ENCODE data around the gene GPR55.
"Not testable (repeated sequence)": the region's sequence is repeated elsewhere in the genome, so short reads cannot be mapped to it uniquely, and the experiment has no call there.

GPR55 gene

GRCh38 chr2:230950874-230951339, 25.9 kb upstream of the GPR55 start:
- DNase-seq (ENCODE audit: low spot score) = no peak

- no peak for DNase-seq (ENCODE audit: low spot score)
Measured at GRCh38 chr2:230949966-230950873, 25.2 kb upstream of the GPR55 start.

DNA sequence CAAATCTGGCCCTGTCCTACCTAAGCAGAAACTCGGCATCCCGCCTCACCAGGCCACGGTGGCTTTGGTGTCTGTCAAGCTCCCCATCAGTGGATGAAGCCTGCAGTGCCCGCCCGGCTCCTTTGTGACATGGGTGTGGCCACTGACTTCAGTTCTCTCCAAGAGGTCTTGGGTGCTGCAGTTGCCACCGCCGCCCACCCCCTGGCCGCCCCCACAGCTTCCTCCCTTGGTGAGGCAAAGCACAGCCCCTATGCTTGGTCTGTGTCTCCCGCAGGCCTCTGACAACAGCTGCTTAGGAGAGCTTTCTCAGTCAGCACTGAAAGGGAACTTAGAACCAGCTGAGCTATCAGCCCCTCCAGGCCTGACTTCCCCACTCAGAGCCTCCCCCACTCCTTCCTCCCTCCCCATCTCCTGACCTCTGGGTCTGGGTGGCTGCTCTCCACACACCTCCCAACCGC, 22.9 kb upstream of the GPR55 start:
- DNase-seq (ENCODE audit: low spot score) = no peak

DNA sequence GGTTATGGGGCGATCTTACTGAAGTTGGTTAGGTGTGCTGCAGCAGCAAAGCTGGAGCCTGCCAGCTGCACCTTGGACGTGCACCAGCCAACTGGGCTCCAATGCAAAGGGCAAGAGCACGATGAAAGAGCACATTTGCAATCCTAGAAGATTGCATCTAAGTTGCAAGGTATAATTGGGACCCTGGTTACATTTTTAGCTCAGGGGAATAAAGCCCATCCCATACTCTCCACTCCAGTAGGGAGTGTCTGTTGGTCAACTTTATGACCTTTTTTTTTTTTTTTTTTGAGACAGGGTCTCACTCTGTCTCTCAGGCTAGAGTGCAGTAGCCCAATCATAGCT, 22.2 kb upstream of the GPR55 start:
- DNase-seq (ENCODE audit: low spot score) = no peak

DNA sequence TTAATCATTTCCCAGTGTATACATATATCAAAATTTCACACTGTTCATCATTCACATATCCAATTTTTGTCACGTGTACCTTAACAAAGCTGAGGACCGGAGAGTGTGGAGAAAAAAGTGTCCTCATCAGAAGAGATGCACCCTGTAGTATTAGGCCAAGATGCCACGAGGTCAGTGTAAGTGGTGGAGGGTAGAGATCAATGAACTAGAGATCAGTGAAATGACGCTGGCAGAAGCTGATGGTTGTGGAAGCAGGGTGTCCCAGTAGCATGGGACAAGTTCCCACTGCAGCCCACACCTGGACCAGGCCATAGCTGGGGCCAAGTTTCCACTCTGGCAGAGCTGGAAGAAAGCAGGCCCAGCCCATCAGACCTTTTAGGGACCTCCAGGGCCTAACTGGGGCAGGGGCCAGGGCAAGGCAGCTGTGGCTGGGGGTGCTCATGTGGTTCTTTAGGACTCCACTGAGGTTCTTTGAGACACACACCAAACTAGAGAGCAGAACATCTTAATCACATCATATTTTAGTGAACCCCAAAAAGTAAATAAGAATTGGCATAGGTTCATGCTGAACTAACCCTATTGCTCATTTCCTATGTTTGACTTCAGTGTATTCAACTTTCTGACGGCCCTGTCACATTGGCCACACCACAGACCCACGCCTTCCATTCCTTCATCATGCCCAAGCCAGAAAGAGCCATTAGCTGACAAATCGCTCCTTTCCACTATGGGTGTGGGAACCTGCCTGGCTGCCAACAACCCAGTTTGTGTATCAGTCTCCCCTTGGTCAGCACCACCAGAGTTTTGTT, 21.6 kb upstream of the GPR55 start:
- no peak for DNase-seq (ENCODE audit: low spot score)

DNA sequence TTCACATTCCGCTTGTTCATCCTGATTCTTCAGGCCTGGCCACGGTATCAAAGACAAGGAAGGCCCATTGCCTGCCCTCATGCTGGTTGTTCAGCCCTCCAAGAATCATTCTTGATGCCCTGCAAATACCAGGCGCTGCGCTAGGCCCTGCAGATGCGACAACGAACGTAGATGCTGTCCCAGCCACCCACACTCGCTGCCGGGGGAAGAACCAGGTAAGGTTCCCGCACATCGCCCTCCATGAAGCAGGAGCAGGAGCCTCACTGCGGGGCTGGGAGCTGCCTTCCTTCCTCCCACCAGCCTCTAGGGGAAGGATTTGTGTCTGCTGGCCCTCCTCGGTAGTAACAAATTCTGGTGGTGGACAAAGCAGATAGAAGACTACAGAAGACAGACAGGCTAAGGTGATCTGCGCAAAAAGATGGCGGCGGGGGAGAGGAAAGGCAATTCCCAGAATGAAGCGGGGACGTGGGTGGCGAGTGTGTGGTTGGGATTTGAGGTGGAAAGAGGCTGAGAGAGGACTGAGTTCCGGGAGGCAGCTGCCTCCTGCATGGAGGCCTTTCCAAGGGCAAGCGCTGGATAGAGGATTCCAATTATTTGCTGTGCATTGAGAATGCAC, 19.8 kb upstream of the GPR55 start:
- no peak for DNase-seq (ENCODE audit: low spot score)

DNA sequence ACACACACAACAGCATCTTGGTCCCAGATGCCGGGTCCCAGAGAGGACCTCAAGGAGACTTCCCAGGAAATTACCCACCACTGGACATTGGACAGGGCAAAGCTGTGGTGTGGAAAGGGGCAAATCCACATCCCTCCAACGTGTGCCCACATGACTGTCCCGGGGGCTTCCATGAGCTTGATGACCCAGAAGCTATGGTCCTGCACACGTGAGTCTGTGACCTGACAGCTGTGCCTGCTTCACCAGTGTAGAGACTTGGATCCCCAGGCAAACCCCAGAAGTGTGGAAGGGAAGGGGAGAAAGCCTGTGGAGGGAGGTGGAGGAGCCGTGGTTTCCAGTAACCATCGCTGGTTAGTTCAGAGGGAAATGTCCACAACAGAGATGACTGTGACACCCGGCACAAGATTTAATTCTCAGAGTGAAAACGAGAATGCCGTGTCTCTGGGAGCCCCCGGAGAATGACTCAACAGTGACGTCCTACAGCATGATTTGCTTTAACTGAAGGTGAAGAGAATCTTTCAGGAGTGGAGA, 19.1 kb upstream of the GPR55 start:
- no peak for DNase-seq (ENCODE audit: low spot score)

DNA sequence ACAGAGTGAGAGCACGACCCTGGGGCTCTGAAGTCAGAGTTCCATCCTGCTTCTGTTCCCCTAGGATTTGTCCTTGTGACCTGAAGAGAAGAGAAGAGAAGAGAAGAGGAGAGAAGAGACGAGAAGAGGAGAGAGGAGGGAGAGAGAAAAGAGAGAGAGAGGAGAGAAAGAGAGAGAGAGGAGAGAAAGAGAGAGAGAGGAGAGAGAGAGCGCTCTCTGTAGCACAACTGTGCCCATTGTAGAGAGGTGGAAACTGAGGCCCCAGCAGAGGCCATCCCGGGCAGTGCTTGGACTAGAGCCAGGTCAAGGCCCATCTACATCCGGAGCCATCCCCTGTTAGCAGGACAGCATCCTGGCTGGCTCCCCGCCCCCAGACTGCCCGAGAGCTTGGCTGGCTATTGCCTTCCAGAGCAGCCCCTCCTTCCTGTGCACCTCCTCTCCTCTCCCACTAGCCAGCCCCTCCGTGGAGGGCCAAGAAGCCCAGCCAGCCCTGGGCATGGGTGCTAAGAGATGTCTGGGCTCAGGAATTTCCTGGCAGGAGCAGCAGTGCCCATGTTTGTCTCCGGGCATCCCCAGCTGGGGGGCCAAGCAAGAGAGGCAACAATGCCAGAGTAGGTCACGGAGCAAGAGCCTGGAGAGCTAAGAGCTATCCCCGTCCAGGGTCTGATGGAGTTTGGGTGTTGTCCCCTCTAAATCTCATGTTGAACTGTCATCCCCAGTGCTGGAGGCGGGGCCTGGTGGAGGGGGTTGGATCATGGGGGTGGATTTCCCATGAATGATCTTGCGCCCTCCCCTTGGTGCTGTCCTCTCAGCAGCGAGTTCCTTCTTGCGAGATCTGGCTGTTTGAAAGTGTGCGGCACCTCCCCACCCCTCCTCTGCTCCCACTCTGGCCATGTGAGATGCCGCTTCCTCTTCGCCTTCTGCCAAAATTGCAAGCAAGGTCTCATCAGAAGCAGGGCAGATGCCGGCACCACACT, 18.2 kb upstream of the GPR55 start:
- DNase-seq (ENCODE audit: low spot score) = no peak

- no peak for DNase-seq (ENCODE audit: low spot score)
Measured at GRCh38 chr2:230942371-230942770, 17.3 kb upstream of the GPR55 start.

DNA sequence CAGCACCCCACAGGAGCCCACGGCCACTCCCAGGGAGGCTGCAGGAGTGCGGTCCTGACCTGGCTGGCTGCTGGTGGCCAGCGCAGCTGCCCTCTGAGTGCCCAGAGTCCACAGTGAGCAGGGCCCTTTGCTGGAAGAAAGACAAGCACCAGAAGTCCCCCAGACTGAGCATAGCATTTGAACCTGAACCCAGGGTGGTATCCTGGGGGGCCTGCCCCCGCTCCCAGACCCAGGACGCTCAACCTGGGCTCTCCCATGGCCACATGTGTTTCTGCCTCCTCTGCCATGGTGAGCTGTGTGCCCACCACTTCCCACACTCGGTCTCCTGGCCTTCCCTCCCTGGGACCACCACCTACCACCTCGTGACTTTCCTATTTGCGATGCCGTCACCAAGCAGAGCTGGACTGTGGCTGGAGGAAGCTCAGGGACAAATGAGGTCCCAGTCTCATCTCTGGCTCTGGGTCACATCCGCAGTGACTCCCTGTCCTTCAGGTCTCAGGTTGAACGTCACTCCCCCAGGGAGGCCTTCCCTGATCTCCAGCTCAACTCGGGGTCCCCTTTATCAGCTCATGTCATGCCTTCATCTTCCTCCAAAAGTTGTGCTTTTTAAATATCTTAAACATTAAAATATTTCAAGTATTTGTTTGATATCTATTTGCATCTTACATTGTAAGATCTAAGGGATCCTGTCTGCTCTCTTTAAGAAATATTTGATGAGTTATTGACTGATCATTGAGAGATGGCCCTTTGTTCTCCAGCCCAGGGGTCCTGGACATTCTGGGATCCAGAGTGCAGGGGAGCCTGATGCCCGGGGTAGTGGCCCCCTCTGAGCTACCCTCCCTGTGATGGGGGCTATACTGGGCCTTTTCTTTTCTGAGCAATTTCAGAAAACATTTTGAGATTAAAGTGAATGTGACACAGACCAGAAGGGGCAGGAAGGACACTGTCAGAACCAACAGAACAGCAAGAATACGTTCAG, 16.4 kb upstream of the GPR55 start:
- DNase-seq (ENCODE audit: low spot score) = no peak

GRCh38 chr2:230940471-230940815, 15.4 kb upstream of the GPR55 start:
- no peak for DNase-seq (ENCODE audit: low spot score)

DNA sequence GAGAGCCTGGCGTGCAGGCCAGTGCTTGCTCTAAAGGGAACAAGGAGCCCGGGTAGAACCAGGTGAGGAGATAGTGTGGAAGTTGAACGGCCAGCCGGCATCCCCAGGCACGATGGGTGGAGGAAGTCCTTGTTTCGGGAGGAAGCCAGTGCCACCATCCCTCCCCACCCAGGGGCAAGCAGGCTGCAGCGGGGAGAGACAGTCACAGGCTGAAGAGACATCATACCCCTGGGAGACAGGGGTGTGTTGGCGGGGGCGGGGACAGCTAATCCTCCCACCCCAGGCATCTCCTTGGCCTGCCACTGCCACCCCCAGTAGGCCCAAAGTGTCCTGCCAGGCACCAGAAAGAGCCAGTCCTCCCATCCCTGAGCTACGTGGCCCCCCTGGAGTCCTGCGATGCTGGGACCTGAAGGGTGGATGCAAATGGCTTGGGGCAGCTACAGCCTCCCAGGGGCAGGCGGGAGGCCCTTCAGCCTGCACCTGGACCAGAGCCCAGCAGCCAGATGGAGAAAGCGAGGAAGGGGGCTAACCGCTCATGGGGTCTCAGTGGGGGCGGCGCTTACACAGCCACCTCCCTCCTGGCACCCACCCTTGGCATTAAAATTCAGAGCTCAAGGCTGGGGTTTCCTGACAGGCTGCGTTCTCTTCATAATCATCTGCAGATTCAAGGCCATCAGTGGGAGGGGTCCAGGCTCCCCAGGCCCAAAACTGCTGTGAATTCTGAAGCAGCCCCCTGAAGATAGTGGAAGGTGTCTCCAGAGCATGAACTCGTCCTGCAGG, 14.8 kb upstream of the GPR55 start:
- DNase-seq (ENCODE audit: low spot score) = no peak

DNA sequence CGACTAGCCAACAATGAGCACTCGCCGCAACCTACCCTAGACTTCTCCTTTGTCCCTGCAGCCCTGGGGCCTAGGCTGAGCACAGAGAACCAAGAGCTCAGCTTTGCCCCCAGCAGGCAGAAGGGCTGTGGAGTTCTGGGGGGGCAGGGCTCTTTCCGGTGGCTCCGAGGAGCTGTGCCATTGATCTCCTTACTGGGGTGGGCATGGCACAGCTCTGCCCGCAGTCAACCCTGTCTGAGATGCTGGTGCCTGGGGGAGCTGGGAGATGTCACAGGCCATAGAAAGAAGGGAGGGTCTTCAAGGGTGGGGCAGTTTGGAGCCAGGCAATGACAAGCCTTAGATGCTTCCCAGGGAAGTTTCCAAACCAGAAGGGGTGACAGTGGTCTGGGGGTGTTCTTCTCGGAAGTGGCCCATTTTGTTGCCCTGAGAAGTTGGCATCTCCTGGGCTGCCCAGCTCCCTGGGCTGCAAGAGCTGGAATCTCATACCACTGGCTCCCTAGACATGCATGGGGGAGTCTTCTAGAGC, 14.1 kb upstream of the GPR55 start:
- no peak for DNase-seq (ENCODE audit: low spot score)

GRCh38 chr2:230938516-230939065, 13.5 kb upstream of the GPR55 start:
- DNase-seq (ENCODE audit: low spot score) = no peak

- DNase-seq (ENCODE audit: low spot score) = no peak
Measured at GRCh38 chr2:230938098-230938497, 13.1 kb upstream of the GPR55 start.

GRCh38 chr2:230937362-230937761, 12.3 kb upstream of the GPR55 start:
- no peak for DNase-seq (ENCODE audit: low spot score)

DNA sequence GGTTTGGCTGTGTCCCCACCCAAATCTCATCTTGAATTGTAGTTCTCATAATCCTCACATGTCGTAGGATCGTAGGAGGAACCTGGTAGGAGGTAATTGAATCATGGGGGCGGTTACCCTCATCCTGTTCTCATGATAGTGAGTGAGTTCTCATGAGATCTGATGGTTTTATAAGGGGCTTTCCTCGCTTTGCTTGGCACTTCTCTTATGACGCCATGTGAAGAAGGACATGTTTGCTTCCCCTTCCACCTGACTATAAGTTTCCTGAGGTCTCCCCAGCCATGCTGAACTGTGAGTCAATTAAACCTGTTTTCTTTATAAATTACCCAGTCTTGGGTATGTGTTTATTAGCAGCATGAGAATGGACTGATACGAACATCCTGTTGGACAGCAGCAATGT, 11.2 kb upstream of the GPR55 start:
- not testable (repeated sequence) for DNase-seq (ENCODE audit: low spot score)

GRCh38 chr2:230935130-230935430, 10.0 kb upstream of the GPR55 start:
- no peak for DNase-seq (ENCODE audit: low spot score)
